HG02885 (cell line): ENCODE data around the gene F13A1.

Source experiments
- ATAC-seq: cut with Tn5 transposase; IDR thresholded peaks from one replicate; pipeline ENCODE4 v1.9.1; 2021; ENCODE audit warnings: mild to moderate bottlenecking; ENCODE audit not compliant: unreplicated experiment, poor library complexity

The F13A1 gene

DNA sequence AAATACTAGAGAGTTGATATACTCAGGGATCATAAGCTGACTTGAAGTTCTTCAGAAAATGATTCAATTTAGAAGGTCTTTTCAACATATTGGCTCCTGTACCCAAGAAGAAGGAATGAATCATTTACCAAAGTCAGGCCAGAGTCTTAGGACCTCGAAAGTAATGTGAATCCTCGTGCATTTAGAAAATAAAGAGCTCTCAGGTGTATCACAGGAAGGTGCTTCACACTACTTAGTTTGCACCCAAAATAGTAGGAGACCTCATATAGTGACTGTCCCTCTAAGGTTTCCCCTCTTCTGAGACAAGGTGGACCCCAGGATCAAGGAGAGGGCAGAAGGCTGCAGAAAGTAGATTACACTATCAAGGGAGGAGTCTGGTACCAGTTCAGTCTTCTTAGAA, 71.8 kb downstream of the F13A1 start:
- no peak for ATAC-seq

DNA sequence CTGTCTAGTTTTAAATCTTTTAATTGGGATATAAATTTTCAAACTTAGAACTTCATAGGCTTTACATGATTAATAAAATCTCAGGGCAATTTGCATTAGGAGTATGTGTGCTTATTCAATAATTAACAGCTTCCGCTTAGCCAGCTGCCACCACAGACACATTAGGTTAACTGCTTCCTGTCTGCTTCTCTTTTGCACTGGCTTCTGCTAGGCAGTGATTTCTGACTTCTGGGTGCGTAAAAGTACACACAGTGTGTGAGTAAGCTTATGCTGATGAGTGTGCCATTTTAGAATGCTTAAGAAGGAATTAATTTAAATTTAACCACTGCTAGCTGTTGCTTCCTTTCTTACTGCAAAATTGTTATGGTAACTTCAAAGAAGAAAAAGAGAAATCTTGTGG, 73.9 kb downstream of the F13A1 start:
- peak; percentile 81 for ATAC-seq

DNA sequence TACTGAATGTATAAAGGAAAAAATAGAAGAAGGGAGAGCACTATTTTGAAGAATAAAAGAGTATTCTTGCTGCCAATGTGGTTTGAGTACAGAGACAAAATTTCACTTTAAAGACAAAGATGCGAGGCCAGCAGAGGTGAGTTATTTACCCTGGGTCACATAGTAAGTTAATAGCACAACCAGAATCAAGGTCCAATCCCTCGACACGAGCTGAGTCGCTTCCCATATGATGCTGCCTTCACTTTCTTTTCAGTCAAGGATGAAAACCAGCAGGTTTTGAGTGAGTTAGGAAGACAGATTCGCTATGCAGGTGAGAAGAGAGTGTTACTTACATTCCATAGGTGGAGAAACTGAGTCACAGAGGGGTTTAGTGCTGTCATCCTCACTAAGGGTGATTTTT, 75.8 kb downstream of the F13A1 start:
- no peak for ATAC-seq

DNA sequence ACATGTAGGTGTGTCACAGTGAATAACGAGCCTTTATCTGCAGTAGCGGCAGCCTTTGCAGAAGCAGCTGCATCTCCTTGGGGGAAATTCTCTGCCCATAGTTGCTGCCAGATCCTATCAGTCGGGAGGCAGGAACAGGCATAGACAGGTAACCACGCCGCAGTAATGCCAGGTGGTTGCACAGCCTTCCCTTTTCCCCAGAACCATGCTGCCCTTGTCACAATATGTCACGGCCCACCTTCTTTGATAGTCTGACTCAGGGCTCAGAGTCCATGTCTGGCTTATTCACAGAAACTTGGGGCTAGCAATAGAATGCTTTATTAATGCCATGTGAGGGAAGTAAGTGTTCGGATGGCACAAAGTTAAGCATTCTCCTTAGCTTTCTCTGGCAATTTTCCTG, 76.6 kb downstream of the F13A1 start:
- no peak for ATAC-seq

DNA sequence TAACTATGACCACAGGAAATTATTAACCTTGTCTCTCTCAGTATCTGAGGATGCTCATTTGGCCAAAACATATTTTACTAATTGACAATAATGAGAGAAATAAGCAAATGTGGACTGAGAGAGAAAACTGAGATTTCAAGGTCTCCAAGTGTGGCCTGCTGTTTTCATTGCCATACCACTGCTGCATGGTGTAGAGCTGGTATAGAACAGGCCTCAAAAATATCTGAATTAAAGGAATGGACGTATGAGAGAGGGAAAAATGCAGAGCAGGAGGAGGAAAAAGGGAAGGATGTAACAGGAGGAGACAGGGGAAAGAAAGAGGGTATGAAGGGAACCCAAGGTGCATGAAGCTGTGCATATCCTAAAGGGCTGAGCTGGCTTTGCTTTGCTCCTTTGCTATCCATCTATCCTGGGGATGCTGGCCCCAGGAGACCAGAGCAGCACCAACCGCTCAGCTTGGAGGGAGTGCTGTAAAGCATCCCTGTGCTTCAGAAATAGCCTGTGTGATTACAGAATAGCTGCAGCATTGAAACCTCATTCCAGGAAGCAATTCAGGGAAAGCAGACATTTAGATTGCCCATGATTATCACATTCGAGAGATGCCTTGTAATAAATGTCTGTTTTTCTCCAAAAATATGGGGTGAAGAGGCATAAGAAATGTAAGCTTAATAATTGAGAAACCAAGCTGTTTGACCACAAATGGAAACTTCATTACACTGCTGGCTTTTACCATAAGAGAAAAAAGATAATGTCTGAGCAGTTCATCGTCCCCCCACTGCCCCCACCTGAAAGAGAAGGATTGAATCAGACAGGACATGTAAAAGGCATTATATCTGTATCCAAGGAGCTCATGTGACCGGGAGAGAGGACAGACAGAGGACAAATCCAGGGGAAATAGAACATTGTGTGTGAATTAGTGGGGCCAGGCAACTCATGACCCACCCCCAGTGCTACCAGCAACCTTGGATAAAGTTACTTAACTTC, 80.6 kb downstream of the F13A1 start:
- ATAC-seq: no peak

DNA sequence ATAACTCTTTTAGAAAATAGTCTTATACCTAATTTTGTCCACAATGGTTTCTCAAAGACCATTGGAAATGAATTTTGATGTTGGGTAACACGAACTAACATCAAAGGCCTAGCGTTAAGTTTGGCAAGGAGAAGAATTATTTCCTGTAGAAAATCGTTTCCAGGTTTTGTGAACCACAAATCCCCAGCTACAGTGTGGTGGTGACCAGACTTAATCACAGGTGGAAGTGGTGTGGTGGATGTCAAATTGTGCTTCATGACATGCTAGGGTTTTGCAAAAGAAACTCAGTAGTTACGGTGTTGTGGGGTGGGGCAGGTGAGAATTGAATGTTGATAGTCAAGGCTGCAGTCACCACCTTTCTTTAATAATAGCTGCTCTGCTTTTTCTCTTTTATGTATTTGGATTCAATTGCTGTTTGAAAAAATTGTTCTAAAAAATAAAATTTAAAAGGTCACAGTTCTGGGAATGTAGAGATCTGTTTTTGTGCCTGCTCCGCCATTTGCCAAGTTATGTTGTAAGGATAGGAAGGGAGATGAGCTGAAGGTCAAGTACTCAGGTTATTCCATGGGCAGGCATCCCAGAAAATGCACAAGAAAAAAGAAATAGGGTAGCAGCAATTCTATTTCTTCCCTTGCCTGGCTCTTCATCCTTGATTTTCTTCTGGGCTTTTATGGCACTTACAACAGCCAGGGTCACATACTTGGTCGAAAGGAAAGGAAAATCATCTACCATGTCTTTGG, 83.6 kb downstream of the F13A1 start:
- ATAC-seq: no peak

DNA sequence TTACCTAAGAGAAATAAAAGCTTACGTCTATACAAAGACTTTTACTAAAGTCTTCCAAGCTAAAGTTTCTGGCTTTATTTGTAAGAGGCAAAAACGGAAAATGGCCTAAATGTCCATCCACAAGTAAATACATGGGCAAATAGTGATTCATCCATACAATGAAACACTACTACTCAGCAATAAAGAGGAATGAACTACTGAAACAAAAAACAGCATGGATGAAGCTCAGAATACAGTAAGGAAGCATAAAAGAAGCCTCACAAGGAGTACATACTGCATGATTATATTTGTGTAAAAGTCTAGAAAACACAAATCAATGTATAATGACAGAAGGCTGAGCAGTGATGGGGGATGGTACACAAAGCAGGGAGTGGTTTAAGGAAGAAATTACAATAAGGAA, 84.7 kb downstream of the F13A1 start:
- no peak for ATAC-seq

DNA sequence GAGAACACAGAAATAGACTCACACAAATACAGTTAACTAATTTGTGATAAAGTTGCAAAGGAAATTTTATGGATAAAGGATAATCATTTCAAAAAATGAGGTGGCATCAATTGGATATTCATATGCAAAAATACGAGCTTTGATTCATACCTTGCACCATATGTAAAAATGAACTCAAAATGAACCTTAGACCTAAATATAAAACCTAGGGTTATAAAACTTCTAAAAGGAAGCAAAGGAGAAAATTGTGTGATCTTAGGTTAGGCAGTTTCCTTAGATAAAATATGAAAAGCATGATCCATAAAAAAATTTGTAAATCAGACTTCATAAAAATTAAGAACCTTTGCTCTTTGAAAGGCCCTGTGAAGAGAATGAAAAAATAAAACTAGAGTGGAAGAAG, 85.5 kb downstream of the F13A1 start:
- ATAC-seq: no peak

DNA sequence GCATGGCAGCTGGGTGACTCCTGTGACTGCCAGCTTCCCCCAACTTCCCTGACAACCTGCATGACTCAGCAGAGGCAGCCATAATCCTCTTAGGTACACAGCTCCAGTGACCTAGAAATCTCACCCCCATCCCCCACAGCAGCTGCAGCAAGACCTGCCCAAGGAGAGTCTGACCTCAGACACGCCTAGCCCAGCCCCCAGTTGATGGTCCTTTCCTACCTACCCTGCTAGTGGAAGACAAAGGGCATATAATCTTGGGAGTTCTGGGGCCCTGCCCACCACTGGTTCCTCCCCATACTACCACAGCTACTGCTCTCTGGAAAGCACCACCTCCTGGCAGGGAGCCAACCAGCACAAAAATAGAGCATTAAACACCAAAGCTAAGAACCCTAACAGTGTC, 90.2 kb downstream of the F13A1 start:
- no peak for ATAC-seq

DNA sequence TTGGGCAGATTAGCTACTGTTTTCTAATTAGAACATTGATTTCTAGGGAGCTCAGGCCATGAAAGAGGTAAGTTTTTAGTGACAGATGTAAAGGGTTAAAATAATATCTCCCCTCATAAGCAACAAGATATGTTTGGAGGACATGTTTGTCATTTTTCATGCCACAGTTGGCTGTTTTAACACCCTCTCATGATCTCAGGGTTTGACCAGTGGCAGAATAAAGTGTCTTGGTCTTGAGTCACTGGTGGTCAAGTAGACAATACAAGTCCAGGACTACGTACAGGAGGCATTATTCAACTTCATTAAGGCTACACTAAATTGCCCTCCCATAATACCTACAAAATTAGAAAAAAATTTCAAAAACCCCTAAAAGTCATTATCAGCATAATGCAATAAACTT, 92.6 kb downstream of the F13A1 start:
- no peak for ATAC-seq

DNA sequence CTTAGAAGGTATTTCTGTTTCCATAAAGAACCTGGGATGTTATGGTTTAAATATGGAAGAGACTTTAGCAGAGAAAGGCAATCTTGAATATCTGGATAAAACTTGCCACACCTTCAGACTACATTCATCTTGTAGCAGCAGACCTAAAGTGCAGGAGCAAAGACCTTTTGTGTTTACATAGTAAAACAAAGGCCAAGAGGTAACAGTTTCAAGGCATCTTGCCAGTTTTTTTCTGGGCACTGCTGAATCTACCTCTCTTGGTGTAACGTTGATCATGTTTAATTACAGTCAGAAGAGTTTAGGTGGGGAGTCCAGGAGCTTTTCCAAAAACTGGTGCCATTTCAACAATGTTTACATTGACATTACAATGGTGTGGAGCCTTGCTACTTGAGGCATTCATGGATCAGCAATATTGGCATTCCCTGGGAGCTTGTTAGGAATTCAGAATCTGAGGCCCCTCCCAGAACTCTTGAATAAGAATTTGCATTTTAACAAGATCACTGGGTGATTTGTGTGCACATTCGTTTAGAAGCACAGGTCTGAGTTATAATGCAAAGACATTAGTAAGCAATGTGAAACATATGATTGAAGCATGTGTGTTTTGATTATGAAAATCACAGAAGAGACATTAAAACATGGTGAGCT, 94.5 kb downstream of the F13A1 start:
- ATAC-seq: no peak

DNA sequence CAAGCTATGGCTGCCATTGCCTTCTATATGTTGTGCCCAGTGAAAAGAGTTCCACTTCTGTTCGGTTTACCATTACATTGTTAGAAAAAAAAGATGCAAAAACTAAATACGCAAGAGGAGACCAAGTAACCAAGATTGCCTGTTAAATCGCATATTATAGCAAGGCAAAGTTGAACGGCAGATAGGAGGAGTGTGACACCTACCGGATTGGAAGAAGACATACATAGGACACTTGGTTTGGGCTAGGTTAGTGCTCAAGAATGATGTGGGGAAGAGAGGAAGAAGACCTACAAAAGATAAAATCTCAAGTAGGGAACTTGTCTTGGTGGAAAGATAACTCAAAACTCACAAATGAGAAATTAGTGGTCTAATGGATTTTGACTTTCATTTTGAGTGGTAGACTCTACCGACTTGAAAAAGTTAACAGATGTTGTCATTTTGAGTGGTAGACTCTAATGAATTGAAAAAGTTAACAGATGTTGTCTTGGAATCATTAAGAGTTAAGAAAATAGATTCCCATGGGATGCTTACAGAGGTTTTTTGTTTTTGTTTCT, 95.5 kb downstream of the F13A1 start:
- ATAC-seq: no peak

DNA sequence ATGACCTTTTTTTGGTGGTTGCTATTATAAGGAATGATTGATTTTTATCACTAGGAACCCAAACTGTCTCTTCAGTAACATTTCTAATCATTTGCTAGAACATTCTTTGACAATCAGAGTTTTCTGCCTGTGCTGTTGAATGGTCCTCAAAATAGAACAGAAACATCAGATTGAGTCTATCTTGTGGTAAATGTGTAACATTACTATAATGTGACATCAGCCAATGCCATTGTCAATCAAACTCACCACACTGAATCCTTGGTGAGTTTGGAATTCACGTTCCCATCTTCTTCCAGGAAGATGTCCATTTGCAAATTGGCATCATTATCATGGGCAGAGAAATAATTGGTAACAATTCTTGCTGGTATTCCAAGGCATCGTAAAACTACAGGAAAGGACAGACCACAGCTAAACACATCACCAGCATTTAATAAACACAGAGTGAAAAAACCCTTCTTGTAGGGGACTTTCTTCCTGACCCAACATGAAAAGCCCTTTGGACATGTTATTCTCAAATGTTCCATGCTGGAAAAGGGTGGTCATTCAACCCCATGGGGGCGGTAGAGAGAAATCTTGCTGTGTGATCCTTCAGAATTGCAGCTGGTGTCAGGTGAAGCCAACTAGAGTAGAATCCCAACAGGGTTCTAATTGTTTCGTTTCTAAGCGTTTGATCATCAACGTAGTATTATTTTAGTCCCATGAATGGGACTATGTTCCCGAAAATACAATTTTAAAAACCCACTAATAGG, 98.5 kb downstream of the F13A1 start:
- no peak for ATAC-seq

DNA sequence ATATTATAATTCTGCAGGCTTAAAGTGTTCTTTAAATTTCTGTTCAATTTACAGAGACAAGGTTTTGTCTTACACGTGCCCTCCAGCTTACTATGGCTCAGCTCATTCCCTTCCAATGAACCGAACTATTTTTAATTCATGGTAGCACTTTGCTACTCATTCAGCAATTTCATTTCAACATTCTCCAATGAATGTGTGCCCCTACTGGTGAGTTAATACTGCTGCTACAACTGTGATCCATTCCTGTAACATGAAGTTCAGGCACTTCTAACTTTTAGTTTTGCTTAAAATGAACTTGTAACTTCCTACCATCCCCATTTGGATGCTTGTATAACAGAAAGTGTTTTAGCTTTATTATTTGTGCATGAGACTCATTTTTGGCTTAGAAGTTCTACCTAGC, 99.7 kb downstream of the F13A1 start:
- ATAC-seq: no peak

DNA sequence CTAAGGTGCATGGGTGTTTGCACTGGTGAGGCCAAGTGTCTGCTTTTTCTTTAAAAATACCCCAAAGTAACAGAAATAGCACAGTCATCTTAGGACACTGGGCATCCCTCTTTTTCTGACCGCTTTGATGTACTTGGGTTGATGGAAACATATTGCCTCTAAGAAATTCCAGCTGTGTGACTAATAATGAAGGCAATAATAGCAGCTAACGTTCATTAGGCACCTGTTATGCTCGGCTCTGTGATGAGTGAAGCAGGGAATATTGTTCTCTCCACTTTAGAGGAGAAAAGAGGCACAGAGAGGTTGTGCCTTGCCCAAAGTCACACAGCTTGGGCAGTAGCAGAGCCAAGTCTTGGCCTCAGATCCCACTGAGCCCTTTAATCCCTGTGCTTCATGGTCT, 100.7 kb downstream of the F13A1 start:
- no peak for ATAC-seq

DNA sequence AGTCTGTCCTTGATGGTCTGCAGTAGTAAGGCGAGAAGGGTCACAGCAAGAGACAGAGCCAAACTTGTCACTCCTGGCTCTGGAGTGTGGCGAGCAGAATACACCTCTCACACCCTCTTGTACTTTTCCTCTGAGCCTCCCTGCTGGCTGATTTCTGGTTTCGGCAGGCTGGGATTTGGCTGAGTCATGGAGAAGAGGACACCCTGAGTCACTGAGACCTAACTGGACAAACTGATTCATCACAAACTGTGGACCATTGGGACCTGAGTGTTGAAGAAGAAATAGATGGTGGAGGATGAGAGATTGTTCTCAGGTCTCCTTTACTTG, 101.7 kb downstream of the F13A1 start:
- ATAC-seq: no peak

DNA sequence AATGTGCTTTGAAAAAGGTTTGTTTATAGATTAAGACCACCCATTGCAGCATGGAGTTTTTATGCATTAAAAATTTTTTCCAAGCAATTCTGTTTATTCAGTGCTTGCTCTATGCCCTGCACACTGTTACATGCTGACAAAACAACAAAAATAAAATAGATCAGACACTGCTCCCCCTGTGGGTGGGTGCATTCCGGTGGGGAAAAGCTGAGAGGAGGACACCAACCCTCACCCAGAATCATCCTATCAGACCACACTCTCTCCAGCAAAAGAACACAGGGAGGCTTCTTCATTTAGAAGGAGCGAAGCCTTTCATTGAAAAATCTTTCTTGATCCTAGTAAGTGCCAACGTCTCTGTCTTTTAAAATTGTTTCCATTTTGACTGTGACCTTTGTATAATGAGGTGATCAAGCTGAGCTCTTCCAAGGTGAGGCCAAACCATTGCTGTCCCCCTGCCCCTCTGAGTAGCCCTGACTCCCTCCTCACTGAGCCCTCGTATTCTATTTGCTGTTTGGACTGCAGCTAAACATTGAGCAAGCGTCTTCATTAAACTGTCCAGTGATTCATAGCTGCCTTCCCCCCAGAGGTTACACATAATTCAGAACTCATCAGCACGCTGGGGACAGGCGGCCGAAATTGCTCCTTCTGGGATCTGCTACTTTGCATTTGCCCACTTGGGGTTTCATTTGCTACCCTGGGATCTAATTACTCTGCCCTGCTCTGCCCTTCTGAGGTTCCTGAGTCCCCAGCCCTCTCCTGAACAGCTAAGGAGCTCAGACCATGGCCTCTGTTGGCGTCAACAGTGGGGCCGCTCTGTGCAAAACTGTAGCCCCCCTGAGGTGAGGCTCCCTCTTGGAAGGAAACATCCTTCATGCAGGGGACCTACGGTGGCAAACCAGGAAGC, 102.4 kb downstream of the F13A1 start:
- no peak for ATAC-seq

DNA sequence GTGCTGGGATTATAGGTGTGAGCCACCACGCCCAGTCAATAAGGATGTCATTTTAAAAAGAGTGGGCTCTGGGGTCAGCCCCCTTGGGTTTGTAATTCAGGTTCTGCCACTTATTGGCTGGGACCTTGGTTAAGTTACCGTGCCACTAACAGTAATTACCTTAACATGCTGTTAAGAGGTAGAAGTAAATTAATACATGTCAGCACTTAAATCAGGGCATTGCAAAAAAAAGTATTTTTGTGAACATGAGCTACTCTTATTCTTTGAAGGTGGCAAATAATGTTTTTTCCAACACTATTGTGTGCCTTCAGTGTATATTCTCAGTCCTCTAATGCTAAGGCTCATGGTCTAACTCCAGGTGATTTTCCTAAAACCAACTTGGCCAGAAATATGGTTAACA, 109.5 kb downstream of the F13A1 start:
- ATAC-seq: no peak

DNA sequence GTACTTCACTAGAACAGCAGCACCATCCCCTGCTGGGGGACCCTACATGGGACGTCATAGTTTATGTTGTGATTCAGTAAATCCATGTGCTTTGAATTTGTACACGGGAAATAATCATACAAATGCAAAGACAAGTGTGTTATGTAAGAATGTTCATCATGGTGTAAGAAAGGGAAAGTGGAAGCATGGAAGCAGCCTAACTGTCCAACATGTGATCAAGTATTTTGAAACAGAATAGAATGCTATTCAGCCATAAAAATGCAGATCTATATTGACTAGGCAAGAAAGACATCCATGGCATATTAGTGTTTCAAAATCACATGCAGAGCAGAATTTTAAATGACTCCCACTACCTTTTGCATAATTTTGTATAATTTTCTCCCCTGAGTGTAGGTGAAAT, 117.6 kb downstream of the F13A1 start:
- ATAC-seq: no peak
